IPS-NIHi11 (cell line): ENCODE measurements around the gene MEIOB.
"Not testable (repeated sequence)": the region's sequence is repeated elsewhere in the genome, so short reads cannot be mapped to it uniquely, and the experiment has no call there.

Source experiments
- DNase-seq: peaks from one replicate; pipeline ENCODE4 v3.0.0; 2012; ENCODE audit warnings: mixed read lengths, low spot score

MEIOB gene

DNA sequence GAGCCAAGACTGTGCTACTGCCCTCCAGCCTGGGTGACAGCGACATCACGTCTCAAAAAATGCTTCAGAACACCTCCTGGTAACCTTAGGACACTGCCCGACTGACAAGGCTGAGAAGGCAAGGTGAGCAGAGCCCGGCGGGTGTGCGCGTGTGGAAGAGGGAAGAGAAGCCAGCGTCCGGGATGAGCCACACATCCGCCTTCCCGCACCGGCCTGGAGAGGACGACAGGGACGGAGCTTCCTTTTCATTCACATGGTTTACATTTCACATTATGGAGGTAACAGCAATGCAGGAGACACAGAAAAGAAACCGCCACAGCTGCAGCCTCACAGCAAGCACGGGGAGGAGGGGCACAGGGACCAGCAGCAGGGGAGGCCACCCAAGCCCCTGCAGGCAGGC is 61.9 kb downstream of the MEIOB start:
- DNase-seq = no peak

DNA sequence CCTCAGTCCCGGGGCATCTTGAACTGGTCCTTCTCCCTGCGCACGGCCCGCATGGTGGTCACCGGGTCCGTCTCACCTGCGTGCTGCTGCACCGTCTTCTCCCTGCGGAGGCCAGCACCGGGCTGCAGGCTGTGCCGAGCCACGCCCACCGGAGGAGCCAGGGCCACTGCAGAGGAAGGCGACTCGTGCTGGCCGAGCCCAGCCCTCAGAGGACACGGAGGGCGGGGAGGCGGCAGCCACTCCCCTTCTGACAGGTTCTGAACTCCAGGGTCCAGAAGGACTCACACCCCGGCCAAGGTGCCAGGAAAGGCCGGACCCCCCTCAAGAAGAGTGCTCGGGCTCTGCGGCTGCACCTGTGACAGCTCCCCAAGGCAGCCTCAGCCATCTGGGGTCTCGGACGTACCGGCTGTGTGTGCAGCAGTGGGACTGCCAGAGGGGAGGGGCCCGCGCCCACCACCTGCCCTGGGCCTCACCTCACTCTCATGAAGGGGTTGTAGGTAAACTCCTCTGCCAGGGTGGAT is 62.6 kb downstream of the MEIOB start:
- peak; percentile 82 for DNase-seq

DNA sequence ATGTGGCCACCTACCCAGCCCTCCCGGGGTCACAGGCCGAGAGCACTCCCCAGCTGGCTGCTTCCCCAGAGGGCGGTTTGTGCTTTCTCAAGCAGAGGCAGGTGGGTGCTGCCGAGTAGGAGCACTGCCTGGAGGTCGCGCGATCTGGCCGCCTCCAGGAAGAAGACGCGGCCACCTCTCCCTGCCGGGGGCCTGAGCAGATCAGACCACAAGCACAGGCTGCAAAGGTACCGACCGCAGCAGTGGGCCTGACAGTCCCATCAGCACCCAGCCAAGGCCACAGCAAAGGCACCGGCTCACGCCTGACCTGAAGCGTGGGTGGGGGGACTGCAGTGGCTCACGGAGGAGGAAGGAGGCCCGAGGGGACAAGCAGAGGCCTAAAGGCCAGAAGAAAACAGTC is 63.3 kb downstream of the MEIOB start:
- no peak for DNase-seq

DNA sequence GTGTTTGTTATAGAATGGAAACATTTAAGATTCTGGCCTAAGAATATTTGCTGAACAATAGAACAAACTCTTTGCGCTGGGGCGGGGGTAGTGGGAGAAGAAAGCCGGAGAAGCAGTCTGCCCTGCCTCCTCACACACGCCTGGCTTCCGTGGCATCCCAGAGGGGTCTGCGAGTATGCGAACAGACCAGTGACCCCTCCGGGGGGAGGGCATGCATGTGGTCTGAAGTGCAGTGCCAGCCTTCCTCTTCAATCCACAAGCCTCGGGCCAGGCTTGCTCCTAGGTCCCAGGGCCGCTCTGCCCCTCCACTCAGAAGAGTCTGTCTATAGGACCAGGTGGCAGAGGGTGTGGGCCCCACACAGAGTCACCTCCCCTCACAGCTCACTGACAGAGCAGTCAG is 64.3 kb downstream of the MEIOB start:
- no peak for DNase-seq

DNA sequence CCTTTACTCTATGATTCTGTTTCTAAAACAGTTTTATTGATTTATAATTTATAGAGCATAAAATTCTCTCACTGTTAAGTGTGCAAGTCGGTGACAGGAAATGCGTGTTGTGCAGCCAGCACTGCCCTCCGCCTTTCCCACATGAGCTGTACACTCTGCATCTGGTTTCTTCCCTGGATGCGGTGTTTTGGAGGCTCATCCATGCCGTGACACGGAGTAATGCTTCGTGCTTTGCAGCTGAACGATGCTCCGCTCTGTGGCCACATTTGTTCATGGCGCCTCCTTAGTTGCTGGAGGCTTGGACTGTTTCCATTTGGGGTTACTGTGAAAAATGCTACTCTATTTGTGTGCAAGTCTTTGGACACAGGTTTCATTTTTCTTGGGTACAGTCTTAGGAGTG is 71.3 kb downstream of the MEIOB start:
- no peak for DNase-seq

DNA sequence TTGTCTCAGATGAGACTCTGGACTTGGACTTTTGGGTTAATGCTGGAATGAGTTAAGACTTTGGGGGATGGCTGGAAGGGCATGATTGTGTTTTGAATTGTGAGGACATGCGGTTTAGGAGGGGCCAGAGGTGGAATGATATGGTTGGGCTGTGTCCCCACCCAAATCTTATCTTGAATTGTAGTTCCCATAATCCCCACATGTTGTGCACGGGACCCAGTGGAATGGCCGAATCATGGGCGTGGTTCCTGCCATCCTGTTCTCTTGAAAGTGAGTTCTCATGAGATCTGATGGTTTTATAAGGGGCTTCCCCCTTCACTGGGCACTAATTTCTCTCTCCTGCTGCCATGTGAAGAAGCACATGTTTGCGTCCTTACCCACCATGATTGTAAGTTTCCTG is 72.7 kb downstream of the MEIOB start:
- DNase-seq = not testable (repeated sequence)

DNA sequence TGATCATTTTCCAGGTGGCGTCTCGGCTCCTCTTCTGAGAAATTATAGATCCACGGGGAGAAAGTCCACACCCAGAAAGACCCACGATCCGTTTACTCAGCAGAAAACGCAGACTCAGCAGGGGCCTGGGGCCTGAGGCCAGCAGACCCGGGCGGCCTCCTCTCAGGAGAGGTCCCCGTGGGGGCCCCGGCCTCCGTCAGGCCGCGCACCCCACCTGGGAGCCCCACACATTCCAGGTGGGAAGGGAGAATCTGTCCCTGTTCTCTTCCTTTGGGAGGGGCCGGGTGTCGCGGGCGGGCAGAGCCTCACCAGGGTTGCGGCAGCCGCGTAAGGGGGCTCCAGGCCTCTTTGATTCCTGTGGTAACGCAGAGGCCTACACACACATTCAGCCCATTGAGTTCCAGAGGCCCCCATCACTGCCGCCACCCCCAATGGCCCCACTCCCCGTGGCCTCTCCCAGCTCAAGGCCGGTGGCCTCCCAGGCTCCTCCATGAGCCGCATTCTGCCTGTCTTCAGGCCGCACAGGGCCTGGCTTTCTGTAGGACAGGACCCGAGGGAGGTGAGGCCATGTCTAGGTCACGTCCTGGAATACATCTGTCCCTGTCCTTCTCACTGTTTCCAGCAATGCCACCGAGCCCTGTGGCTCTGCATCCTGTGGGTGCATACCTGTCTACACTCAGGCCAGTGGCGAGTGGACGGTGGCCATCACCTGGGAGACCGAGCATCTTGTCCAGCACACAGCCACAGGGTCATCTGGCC is 76.9 kb downstream of the MEIOB start:
- DNase-seq = no peak

DNA sequence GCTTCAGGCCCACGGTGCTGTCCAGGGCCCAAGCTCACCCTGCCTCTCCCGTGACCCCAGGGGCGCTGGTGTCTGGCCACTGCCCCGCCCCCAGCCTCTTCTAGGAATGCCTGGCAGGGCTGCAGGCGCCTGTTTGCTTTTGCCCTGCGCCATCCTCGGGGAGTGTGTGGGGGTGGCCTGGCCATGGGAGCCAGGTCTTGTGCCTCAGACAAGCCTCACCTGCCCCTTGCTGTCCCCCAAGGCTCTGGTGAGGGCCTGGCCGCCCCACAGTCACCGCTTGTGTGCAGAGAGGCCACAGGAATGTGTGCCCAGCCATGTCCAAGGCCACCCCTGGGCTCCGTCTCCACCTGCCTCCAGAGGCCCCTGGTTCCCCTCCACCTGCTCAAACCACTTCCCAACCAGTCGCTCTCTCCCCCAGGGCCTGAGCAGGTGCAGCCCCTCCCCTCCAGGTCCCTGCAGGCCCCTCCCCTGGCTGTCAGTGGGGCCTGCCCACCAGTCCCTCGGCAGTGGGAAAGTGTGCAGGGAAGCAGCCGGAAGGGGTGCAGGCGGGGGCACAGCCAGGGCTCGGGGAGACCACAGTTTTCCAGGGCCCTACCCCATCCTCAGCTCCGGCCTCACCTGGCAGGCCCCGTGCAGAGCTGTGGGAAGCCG is 77.6 kb downstream of the MEIOB start:
- DNase-seq = no peak

DNA sequence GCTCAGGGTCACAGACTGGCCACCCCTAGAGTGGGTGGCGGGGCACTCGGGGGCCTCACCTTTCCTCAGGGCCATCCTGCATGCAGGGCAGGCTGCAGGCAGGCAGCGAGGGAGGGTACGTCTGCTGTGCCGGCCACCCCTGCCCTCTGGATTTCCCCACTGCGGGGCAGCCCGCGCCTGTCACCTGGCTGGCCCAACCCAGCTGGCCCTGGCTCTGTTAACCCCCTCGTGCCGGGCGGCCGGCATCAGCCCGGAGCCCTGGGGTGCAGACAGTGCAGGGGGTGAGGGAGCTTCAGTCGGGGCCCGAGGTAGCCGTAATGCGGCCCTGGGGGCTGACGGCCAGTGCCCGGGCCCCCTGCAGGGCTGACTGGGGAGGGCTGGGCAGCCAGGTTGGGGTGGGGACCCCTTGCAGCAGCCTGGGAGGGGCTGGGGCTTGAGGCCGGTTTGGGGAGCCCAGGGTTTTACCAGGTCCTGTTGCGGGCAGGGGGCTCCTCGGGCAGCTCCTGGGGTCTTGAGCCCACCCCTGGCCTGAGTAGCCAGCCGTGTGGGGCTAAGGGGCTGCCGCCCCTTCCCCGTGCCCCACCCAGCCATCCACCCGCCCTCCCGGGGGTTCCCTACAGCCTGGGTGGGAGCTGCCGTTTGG is 78.3 kb downstream of the MEIOB start, which contains the start of gene IGFALS:
Gene IGFALS (minus strand): TSS at position 128 of the 643 bp plus-strand sequence. CDS start 53 bp downstream, at position 75.
- DNase-seq = no peak

DNA sequence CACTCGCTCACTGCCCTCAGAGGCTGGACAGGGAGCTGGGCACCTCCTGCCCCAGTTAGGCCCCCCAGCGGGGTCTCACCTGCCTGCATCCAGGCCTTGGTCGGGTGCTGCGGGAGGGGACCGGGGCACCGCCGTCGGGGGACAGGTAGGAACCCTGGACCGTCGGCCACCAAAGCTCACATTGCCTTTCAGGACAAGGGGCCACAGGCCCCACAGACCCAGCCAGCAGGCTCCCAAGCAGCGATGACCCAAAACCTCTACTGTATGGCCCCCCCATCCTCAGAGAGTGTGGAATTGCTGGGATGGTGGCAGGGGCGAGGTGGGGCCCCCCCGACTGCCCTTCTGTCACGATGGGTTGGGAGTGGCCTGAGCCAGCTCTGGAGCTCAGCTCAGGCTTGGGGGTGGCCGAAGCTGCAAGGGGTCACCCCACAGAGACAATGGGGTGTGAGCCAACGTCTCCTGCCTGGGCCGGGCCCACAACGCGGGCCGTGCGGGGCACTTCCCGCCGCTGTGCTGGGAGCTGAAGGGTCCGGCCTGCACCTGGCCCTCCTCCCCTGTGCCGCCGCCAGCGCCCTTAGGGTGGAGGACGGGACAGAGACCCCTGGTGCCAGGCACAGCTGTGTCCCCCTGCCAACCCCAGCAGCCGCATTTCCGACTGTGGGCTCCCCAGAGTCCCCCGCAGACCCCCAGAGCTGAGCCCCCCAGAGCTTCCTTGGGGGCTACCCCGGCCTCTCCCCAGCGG is 79.0 kb downstream of the MEIOB start:
- DNase-seq = no peak

DNA sequence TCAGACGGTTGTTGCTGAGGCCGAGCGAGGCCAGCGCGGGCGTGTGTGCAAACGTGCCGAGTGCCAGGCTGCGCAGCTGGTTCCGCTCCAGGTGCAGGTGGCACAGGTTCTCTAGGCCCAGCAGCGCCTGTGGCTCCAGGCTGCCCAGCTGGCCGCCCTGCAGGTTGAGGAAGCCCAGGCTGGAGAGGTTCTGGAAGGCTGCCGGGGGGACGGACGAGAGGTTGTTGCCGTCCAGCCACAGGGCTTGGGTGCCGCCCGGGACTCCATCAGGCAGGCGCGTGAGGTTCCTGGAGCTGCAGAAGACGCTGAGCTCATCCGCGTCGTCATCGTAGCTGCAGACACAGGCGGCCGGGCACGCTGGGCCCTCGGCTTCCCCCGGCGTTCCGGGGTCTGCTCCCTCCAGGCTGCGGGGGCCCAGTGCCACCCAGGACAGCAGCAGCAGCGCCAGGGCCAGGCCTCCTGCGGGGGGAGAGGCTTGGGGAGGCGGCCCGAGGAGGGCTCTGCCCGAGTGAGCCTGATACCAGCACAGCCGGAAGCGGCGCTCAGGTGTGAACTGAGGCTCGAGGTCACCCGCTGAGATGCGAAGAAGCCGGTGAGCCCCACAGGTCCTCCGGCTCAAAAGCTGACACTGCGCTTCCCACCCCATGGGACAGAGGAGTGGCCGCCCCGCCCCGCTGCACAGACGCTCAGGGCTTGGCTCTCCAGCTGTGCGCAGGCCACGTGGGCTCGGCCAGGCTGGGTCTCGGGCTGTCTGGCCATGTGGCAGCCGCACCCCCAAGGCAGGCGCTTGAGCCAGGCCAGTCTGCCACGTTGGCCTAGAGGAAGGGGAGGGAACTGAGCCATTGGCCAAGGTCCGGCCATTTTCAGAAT is 79.8 kb downstream of the MEIOB start:
- no peak for DNase-seq

DNA sequence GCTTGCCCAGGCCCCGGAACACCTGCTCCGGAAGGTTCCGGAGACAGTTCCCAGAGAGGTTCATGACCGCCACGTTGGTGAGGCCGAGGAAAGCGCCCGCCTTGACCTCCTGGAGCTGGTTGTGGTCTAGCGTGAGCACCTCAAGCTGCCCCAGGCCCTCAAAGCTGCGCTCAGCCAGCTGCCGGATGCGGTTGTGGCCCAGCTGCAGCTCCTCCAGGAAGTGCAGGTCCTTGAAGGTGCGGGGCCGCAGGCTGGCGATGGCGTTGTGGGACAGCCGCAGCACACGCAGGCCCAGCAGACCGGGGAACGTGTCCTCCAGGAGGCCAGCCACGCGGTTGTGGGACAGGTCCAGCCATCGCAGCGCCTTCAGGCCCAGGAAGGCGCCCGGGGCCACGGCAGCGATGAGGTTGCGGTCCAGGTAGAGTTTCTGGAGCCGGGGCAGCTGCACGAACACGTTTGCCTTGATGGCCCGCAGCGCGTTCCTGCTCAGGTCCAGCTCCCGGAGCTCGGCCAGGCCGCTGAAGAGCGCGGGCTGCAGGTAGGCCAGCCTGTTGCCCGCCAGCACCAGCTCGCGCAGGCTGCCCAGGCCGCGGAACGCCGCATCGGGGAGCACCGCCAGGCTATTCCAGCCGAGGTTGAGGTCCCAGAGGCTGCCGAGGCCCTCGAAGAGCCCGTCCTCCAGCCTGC is 80.6 kb downstream of the MEIOB start:
- DNase-seq = no peak

DNA sequence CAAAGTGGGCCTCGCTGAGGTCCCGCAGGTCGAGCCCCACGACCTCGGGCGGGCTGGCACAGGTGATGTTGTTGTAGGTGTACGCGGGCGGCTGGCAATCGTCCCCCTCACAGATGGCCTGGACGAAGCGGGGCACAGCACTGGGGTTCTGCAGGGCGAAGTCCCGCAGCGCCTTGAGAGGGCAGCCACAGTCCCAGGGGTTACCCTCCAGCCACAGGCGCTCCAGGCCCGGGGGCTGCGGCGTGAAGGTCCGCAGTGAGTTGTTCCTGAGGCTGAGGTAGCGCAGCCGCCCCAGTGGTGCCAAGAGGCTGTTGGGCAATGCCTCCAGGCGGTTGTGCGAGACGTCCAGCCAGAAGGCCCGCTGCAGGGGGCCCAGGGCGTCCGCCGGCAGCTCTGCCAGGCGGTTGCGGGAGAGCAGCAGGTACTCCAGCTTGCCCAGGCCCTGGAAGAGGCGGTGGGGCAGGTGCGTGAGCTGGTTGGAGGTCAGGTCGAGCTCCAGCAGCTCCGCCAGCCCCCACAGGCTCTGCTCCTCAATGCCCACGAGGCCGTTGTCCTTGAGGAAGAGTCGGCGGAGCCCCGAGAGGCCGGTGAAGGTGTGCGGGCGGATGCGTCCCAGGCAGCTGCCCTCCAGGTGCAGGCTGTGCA is 81.2 kb downstream of the MEIOB start:
- DNase-seq = no peak

DNA sequence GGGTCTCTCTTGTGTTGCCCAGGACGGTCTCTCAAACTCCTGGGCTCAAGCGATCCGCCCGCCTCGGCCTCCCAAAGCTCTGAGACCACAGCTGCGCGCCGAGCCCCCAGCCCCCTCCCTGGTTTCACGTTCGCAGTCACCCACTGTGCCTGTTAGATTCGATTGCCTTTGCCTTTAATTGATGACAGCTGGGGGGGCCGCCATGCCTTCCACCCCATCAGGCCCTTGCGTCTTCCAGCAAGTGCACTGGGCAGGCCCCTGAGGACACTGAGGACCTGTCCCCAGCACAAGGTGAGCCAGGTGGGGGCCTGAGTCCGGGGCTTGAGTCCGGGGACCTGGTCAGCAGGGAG is 81.7 kb downstream of the MEIOB start:
- no peak for DNase-seq

DNA sequence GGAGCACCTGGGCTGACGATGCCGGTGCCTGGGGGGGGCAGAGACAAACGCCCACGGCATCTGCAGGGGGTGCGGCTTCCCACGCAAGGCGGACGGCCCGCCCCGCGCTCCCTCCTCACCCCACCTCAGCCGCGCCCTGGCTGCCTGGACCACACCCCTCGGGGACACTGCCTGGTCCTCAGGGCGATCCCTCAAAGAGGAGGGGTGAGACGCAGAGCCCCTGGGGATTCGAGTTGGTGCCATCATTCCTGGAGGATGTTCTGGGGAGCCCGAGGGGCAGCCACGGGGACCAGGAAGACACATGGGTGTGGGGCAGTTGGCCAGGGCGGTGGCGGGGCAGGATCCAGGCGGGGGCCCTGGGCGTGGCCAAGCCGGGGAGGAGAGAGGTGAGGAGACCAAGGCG is 82.3 kb downstream of the MEIOB start:
- DNase-seq = no peak

DNA sequence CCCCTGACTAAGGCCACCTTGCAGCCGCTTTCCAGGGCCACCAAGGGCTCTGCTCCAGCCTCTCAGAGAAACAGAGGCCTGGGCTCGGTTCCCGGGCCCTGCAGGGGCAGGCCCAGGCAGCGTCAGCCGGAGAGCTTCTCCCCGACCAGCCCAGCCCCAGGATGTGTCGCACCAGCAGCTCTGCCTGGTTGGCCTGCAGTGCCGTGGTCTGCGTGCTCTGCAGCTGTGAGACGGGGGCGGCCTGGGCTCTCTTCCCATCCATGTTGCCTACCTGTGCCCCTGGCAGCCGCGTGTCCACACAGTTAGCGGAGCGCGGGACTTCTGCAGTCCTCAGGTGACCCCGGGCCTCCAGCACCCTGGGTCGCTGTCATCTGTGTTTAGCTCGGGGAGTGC is 83.3 kb downstream of the MEIOB start:
- no peak for DNase-seq

DNA sequence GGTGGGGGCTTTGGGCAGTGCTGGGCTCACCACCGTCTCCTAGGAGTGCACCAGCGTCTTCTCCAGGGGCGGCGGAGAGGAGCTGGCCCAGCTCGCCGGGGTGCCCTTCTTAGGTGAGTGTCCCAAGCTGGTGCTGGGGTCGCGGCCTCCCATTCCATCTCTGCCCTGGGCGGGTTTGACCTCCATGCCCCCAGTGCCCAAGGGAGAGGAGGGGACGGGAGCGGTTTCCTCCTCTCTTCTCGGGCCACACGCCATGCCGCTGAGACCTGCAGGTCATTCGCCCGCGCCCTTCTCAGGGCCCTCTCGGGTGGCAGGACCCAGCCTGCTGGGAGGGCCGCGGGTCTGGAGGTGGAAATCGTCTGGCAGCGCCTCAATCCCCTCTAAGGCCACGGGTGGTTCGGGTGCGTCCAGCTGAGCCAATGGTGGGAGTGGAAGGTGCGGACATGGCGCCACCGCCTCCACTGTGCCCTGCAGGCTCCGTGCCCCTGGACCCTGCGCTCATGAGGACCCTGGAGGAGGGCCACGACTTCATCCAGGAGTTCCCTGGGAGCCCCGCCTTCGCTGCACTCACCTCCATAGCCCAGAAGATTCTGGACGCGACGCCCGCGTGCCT is 83.8 kb downstream of the MEIOB start:
- DNase-seq = no peak

DNA sequence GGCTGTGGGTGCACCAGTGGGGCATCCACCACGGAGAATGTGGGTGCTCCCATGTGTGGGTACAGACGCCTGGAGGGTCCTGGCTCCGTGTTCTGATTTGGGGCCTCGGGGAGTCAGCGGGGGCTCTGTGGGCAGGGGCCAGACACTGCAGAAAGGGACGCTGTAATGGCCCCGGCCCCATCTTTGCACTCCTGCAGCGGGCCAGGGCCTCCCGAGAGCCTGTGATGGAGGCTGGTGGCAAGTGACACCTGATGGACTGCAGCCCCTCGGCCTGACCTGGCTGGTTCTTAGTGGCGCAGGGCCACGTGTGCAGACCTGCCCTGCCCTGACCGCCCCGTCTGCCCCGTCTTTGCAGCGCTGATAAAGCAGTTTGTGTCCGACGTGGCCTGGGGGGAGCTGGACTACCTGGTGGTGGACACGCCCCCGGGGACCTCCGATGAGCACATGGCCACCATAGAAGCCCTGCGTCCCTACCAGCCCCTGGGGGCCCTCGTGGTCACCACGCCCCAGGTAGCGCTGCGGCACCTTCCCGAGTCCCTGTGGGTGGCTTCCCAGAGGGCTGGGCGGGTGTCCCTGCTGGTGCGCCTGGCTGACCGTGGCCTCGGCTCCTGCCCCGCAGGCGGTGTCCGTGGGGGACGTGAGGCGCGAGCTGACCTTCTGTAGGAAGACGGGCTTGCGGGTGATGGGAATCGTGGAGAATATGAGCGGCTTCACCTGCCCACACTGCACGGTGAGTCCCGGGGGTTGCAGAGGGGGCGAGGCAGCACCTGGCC is 84.5 kb downstream of the MEIOB start:
- no peak for DNase-seq

DNA sequence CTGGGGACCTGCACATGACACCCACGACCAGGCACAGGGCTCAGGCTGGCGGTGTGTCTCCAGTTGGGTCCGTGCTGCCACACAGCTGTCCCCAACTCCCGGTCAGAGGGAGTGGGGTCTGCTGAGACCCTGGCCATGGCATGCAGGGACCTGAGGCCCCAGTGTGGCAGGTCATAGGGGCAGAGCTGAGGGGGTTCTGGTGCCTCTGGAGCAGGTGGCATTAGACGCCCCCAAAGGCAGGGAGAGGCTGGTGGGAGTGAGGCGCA is 85.0 kb downstream of the MEIOB start:
- DNase-seq = no peak
